ENCODE data around the gene SLC6A3.

SLC6A3 gene

DNA sequence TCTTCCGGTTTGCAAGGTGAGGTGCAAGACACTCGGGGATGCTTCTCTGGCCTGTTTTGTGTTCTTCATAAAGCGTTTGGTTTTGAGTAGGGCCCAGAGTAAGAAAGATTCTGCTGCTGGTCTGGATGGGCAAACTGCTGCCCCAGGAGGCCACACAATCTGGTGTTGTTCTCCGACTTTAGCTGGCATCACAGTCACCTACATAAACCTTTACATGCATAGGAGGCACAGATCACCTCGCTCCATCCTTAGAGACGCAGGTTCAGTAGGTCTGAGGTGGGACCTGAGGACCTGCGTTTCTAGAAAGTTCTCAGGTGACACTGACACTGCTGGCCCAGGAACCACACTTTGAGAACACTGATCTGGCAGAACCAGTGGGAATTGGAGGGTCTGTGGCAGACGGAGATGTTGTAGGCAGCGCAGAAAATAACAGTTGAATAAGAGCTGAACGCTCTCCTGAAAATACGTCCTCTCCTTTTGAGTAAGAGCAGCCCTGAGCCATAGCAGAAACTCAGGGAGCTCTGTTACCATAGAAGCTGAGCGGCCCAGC lies 3.9 kb upstream of the SLC6A3 start:
- no peak for TF ChIP-seq JUND (IDR thresholded peaks at IDR 0.05; ENCODE audit: low read depth)
- in situ Hi-C loops (cut with HindIII; ENCODE audit: low pct_unique_long_range_greater_than_20kb, low sequenced_read_pairs): no loop called here
- DNase-seq (ENCODE audit: low read depth in 1 of 2, low spot score in 1 of 2): no peak

DNA sequence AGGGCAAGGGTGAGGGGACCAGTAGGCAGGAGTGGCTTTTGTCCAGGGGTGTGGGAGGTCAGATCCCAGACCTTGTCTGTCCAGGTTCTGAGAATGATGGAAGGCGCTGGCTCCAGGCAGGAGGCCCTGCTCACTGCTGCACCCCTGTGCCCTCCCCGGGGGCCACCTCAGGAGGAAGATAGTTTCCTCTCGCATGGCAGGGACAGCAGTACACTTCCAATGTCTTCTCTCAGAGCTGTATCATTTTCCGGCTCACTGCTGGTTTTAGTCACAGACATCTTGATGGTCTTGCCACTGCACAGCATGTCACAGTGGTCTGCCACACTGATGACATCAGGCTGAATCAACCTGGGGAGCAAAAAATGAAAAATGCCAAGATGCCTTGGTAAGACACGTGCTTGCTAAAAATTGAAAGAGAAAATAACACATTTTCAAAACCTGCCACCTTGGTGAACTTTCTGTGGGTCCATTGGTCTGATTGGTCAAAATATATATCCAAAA lies 3.3 kb upstream of the SLC6A3 start:
- DNase-seq (ENCODE audit: low read depth in 1 of 2, low spot score in 1 of 2): no peak
- in situ Hi-C loops (cut with HindIII; ENCODE audit: low pct_unique_long_range_greater_than_20kb, low sequenced_read_pairs): no loop called here
- TF ChIP-seq JUND (IDR thresholded peaks at IDR 0.05; ENCODE audit: low read depth): no peak

DNA sequence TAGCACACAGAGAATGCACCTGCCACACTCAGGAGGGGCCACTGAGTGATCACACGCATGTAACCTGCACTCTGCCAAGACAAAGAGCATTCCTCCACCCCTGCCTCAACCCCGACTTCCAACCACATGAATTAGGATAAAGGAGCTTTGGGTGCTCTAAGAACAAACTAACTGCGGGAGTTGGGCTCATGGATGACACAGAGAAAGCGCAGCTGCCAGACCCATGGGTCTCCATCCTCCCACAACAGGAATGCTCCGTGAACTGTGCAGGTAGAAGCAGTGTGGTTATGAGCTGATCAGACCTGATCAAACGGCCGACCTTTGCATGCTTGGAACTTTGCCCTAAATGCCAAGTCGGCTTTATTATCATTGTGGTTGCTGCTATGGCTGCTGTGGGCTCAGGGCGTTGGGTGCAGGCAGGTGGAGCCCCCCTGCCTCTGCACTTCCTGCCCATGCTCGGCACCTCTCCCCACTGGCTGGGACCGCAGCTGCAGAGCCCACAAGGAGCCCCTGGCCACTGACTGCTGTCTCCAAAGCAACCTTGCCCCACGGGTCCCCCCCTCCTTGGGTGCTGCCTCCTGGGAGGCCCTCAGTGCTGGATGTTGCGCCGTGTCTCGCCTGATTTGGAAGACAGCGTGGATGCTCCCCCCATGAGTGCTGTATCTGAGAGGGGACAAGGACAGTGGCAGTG lies 2.6 kb upstream of the SLC6A3 start:
- DNase-seq (ENCODE audit: low read depth in 1 of 2, low spot score in 1 of 2): no peak
- no peak for TF ChIP-seq JUND (IDR thresholded peaks at IDR 0.05; ENCODE audit: low read depth)
- in situ Hi-C loops (cut with HindIII; ENCODE audit: low pct_unique_long_range_greater_than_20kb, low sequenced_read_pairs): no loop called here

DNA sequence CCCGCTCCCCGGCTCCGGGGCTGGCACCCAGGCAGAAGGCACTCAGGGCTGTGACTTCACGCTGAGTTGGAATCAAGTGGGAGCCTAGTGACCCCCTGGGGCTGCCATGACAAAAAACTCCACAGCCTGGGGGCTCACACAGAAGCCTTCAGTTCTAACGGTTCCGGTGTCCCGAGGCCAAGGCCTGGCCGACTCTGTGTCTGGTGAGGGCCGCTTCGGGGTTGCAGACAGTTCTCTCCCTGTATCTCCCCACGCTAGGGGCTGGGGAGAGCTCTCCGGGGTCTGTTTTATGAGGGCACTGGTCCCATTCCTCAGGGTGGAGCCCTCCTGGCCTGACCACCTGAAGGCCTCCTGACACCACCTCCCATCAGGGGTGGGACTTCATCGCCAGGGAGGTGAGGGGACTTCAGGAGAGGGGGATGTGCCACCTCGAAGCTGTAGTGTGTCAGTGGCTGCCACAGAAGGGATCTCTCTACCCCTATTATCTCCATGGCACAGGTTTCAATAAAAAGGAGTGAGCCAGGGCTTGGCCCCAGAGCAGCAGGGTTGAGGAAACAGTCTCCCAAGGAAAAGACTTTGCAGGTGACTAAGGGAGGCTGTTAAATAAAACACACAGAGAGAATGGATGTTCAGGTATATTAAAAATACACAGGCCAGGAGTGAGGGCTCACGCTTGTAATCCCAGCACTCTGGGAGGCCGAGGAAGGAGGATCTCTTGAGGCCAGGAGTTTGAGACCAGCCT lies 1.5 kb upstream of the SLC6A3 start:
- no peak for TF ChIP-seq JUND (IDR thresholded peaks at IDR 0.05; ENCODE audit: low read depth)
- no peak for DNase-seq (ENCODE audit: low read depth in 1 of 2, low spot score in 1 of 2)
- in situ Hi-C loops (cut with HindIII; ENCODE audit: low pct_unique_long_range_greater_than_20kb, low sequenced_read_pairs): no loop called here

DNA sequence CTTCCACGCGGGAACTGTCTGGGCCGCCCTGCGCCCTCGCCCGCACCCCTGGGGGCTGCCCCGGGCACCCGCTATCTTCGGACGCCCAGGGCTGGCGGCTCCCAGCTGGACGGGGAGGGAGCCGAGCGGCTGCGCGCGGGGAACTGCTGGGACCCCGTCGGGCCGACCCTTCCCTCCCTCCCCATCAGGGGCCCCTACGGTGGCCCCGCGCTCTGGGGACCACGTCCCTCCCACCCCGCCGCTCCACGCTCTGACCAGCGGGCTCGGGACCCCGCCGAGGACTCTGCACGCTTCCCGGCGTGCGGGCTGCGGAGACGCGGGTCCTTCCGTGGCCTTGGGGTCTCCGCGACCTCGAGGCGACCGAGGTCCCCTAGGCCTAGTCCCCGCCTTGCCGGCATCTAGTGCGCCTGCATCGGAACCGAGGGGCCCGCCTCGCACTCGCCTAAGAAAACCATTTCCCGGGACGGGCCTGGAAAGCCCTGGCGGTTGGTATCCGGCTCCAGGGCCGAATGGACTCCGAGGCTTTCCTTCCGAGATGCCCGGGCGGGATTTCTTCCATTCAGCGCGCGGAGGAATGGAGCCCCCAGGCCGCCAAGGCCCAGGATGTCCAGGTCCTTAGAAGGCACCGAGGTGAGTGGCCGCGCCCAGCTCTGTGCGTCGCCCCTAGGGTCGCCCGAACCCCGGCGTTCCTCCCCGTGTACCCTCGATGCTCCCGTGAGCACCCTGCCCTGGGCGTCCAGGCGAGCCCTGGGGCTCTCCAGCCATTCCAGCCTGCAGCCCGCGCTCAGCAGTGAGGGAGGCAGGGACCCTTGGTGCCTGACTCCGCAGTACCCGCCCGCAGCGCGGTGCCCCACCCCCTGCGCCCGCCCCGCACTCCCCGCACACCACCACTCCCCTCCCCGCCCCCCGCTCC lies 705 bp upstream of the SLC6A3 start:
- TF ChIP-seq JUND (IDR thresholded peaks at IDR 0.05; ENCODE audit: low read depth): no peak
- DNase-seq (ENCODE audit: low read depth in 1 of 2, low spot score in 1 of 2): no peak
- in situ Hi-C loops (cut with HindIII; ENCODE audit: low pct_unique_long_range_greater_than_20kb, low sequenced_read_pairs): no loop called here

DNA sequence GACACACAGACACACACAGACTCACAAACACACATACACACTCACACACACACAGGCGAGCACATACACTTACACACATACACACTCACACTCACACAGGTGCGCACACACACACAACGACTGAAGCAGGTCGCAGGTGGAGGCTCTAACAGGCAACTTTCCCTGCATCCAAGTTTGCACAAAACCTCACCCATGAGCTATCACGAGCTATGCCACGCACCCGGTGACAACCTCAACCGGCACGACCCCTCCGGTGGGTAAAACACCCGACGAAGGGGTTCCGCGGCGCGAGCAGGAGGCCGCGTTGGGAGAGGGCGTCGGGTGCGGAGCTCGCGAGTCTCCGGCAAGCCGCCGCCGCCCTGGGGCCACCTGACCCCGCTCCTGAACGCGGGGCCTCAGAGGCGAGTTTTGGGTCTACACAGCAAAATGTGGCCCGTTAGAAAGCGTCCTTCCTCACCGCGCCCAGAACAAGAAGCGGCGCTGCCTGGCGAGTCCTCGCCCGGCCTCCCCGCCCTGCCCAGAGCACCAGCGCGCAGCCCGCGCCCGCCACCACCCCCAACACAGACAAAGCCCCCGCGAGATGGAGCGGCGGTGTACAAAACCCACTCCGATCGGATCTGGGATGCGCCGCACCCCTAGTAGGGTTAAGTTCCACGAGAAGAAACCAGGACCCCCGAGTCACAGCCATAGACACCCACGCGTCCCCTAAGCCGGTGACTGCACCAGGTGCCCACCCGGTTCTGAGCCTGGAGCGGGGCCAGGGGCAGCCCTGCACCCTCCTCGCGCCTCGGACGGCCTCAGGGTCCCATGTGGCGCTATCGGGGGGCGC lies 665 bp downstream of the SLC6A3 start:
- TF ChIP-seq JUND (IDR thresholded peaks at IDR 0.05; ENCODE audit: low read depth): no peak
- no peak for DNase-seq (ENCODE audit: low read depth in 1 of 2, low spot score in 1 of 2)
- in situ Hi-C loops (cut with HindIII; ENCODE audit: low pct_unique_long_range_greater_than_20kb, low sequenced_read_pairs): no loop called here

DNA sequence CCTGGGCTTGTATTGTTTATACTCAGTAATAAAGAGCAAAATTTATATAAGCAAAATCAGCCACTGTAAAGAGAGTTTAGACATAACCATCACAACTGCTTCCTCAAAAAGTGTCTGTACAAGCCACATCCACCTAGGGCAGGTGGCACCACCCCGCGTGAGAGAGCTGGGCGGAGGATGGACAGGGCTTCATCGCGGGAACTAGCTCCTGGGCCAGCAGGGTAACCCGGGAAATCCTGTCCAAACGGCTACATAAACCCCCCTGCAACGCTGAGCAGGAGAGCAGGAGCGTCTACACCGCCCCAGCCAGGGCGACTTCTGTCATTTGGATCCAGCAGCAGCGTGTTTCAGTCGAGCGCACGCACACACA lies 1.3 kb downstream of the SLC6A3 start:
- DNase-seq (ENCODE audit: low read depth in 1 of 2, low spot score in 1 of 2): no peak

DNA sequence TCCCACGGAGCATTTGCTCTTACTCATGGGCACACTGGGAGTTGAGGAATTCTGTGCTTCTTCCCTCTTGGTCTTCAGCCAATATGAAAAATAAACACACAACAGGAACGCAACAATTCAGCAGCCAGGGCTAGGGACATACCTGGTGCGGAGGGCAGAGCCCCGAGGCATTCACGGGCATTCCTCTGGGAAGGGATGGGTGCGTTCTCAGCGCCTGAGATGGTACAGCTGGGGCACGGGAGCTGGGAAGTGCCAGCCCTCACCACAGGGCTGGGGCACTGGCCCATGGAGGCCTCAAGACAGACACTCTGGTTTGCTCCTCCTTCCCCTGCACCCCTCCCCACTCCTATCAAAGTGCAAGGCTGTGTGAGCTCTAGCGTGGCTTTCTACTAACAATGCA lies 2.1 kb downstream of the SLC6A3 start:
- peak; percentile 72 to 80 for DNase-seq (ENCODE audit: low read depth in 1 of 2, low spot score in 1 of 2)
- in situ Hi-C loops (cut with HindIII; ENCODE audit: low pct_unique_long_range_greater_than_20kb, low sequenced_read_pairs): no loop called here
- TF ChIP-seq JUND (IDR thresholded peaks at IDR 0.05; ENCODE audit: low read depth): no peak

More for the DNA sequence above, 1.3 kb downstream of the SLC6A3 start:
- in situ Hi-C loops (cut with HindIII; ENCODE audit: low pct_unique_long_range_greater_than_20kb, low sequenced_read_pairs): no loop called here
- no peak for TF ChIP-seq JUND (IDR thresholded peaks at IDR 0.05; ENCODE audit: low read depth)

DNA sequence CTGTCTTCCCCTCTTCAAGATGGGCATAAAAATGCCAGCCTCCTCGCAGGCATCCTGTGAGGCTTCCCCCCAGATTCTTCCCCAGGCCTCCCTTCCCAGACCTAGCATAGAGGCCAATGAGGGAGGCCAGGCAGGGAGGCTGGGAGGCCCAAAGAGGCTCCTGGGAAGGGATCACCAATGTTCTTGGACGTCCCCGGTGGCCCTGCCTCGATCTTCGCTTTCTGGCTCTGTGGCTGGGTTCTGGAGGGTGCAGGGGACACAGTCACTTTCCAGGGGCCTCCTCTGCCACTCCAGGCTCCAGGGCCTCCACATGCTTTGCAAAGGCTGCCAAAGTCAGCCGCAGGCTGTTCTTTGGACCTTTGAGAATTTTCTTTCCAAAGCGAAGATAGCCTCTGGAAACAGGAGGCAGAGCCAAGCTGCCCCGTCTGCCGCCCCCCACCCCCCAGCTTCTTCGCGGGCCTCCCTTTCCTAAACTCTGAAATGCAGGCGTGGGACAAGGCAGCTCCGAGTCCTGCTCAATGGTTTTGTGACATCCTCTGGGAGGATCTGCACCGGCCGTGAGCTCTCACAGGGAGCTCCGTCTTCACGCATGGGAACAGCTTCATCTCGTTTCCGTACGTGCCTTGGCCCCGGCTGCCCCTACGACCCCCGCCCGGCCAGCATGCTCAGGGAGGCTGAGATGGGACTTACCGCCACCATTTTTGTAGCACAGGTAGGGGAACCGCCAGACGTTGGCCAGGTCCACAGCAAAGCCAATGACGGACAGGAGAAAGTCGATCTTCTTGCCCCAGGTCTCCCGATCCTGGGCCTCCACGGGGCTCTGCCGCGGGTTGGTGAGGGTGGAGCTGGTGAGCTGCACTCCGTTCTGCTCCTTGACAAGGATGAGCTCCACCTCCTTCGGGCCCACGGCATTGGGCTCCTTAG lies 2.8 kb downstream of the SLC6A3 start:
- DNase-seq (ENCODE audit: low read depth in 1 of 2, low spot score in 1 of 2): no peak
- in situ Hi-C loops (cut with HindIII; ENCODE audit: low pct_unique_long_range_greater_than_20kb, low sequenced_read_pairs): no loop called here
- TF ChIP-seq JUND (IDR thresholded peaks at IDR 0.05; ENCODE audit: low read depth): no peak

DNA sequence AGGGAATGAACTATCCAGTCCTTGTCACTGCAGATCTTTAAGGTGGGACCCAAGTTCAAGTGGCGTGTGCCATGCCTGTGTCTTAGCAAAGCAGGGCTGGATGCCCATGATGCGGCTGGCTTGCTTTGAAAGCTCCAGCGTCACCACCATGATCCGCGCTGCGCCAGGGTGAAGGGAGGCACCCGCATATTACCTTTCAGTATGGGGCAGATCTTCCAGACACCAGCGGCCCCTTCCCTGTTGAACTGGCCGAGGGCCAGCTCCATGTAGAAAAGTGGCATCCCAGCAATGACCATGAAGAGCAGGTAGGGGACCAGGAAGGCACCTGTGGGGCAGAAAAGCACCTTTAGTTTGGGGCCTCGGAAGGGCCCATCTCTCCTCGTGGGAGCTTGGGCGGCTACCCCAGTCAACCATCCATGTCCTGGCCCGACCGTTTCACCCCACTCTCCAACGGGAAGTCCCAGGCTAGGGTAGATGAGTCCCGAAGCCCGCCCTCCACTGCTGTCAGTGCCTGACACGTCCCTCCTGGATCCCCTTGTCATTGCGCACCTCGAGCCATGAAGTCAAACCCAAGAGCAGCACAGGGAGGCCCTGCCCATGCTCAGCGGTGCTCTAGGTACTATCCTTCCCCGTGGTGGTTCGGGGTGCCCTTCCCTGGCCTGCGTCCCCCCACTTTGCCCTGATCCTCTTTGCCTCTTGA lies 3.9 kb downstream of the SLC6A3 start:
- DNase-seq (ENCODE audit: low read depth in 1 of 2, low spot score in 1 of 2): no peak
- TF ChIP-seq JUND (IDR thresholded peaks at IDR 0.05; ENCODE audit: low read depth): no peak
- in situ Hi-C loops (cut with HindIII; ENCODE audit: low pct_unique_long_range_greater_than_20kb, low sequenced_read_pairs): no loop called here

Data from T47D (cell line).